NCI-H2227 treated with DMSO at 0.1 percent for 48 hours (cell line): ENCODE measurements around the gene ROPN1.

ENCODE experiments used
- DNase-seq: peaks from one replicate; lab custom pipeline; 2025; lab: John Stamatoyannopoulos, UW

The ROPN1 gene

DNA sequence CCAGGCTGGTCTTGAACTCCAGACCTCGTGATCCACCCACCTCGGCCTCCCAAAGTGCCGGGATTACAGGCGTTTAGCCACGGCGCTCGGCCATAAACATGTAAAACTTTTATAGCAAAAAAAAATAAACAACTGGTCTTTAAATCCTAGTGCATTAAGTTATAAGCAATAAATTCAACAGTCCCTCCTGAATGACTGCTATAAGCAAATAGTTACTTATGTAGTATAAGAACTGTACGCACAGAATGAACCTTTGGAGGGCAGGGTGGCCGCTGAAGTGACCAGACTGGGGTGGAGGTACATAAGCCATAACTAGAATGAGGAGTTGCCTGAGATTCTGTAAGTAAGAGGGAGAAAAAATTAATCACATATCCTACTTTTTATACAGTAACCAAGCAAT lies 43.5 kb downstream of the ROPN1 start:
- DNase-seq = no peak

DNA sequence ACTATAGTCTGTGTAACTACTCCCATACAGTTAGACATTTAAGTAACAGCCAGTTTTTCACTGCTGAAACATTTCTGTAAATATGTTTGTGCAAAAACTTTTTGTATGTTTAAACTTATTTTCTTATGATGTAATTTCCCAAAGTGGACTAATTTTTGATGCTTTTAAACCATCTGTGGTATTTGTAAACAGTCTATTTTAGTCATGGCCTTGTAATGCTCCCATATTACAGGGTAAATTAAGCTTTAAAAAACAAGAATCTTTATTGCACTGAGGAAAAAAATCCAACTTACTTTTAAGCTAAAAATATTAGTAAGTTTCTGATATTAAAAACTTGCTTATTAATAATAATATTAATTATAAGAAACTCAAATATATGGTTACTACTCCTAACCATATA lies 44.4 kb downstream of the ROPN1 start:
- DNase-seq = no peak

DNA sequence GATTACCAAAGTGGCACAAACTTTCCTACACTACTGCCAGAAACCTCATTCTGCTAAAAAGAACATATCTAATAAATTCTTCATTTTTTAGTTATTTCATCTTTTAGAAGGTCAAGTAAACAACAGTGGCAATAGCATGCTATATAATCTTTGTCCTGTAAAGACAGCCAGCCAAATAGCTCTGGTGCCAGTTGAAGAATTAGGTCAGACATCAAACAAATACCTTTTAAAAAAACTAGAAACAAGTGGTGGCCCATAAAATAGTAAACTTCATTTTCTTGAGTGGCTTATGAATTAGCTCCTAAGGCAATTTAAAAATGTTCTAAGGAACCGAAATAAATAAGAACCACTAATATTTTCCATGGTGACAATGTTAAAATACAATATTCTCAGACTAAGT lies 50.4 kb downstream of the ROPN1 start:
- DNase-seq = no peak

DNA sequence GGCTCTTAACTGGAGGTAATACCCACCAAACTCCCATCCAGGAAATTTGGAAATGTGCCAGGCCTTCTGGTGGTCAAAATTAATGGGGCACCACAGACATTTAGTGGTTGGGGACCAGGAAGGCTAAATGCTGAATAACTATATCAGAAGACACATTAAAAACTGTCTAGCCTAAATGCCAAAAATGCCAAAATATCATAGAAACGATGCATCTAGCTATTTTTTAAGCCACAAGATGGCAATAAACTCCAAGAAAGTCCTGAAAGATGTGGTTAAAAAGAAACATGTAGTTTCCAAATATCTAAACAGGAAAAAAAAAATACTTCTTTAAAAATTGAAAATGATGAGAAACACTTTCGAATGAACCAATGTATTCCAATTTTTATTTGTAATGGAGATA lies 50.8 kb downstream of the ROPN1 start:
- DNase-seq = no peak

DNA sequence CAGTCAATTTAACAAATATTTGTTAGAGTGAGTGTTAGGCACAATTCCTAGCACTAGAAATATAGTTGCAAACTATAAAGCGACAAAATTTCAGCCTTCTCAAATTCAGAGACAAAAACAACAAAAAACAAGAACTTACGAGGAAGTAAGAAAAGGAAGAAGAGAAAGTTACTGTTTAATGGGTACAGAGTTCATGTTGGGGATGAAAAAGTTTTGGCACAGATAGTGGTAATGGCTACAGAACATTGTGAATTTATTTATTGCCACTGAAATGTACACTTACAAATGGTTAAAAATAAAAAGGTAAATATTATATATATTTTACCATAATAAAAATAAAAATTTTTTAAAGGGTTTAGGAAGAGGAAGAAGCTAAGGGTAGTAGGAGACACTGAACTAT lies 52.2 kb downstream of the ROPN1 start:
- no peak for DNase-seq

DNA sequence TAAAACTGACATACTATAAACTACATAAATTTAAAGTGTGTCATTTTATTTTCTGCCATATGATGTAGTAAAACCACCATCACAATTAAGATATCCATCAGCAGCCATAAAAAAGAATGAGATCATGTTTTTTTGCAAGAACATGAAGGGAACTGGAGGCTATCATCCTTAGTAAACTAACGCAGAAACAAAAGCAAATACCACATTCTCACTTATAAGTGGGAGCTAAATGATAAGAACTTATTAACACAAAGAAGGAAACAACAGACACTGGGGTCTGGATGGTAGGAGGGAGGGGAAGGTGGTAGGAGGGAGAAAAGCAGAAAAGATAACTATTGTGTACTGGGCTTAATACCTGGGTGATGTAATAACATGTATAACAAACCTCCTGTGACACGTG lies 55.5 kb downstream of the ROPN1 start:
- DNase-seq = no peak

DNA sequence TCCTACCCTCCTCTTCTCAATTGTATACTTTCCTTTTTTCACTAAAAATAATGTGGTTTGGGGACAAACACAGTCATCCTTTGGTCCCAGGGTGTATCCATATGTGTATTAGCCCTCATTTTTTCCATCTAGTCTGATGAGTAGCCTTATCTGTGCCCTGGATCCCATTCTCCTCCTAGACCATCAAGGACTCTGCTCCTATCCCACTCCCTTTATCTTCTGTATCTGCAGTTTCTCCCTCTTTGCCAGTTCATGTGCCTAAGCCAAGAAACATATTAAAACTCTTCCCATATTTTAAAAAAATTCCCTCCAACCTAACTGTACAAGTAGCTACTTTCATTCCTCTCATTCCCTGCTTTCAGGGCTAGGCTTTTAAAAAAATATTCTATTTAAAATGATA lies 56.1 kb downstream of the ROPN1 start:
- no peak for DNase-seq

DNA sequence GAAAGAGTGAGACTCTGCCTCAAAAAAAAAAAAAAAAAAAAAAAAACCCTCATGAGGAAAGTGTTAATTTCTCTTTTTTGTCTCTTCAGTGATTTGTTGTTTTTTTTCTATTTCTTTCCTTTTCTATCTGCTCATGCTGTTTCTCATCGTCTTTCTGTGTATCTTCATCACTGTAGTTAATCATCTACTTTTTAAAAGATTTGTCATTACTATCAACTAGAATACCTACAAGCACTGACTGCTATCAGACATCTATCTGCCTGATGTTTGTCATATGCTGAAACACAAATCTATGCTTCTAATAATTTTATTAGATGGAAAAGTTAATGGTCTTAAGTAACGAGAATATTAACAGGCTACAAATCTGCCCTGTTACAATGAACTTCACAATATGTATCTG lies 57.7 kb downstream of the ROPN1 start:
- no peak for DNase-seq

DNA sequence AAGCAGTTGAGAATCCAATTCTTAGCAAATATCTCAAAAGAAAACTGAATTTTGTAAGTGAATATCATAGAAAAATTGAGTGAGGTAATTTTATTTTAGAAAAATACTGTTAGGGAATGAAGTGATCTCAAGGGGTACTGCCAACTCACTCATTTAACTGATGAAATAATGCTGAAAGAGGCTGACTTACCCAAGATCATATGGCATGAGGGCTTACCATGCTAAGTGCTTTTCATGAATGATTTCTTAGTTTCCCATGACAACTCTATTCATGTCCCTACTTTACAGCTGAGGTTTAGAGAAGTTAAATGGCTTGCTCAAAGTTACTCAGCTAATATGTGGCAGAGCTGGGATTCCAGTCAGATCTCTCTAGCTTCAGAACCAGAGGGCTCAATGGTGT lies 61.5 kb downstream of the ROPN1 start:
- DNase-seq = no peak

DNA sequence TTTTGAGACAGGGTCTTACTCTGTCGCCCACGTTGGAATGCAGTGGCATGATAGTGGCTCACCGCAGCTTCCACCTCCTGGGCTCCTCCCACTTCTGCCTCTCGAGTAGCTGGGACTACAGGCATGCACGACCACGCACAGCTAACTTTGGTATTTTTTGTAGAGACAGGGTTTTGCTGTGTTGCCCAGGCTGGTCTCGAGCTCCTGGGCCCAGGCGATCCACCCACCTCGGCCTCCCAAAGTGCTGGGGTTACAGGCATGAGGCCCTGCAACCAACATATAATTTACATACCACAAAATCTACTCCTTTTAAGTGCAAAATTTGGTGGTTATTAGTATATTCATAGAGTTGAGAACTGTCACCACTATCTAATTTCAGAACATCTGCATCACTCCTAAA lies 62.6 kb downstream of the ROPN1 start:
- DNase-seq = no peak

DNA sequence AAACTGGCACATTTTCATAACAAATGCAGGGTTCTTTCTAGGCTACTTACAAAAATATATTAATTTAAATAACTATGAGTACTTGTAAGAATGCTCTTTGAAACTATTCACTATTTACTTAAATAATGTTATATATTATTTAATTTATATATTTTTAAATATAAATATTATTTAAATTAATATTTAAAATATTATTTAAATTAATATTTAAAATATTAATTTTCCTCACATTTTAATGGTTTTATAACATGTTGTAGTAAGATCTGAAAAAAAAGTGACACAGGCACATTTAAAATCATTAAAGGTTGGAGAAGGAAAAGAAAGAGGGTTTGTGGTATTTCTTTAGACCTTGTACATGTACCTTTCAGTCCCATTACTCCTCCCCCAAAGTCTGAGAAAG lies 65.5 kb downstream of the ROPN1 start:
- DNase-seq = no peak

DNA sequence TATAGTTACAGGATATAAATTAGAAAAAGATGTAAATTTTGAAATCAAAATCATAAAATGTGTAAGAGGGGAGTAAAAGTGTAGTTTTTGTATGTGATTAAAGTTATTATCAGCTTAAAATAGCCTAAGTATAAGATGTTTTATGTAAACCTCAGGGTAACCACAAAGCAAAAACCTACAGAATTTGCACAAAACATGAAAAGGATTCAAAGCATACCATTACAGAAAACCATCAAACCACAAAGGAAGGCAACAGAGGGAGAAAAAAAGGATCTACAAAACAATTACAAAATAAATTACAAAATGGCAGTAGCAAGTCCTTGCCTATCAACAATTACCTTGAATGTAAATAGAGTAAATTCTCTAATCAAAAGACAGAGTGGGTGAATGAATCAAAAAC lies 71.1 kb downstream of the ROPN1 start:
- no peak for DNase-seq

DNA sequence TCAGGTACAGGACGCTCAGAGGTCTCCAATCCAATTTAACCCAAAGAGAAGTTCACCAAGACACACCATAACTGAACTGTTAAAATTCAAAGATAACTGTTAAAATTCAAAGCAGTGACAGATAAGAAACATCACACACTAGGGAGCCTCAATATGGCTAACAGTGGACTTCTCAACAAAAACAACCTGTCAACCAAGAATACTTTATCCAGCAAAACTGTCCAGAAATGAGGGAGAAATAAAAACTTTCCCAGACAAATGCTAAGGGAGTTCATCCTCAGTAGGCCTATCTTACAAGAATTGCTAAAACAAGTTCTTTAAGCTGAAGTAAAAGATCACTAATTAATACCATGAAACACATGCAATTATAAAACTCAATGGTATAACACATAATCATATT lies 71.5 kb downstream of the ROPN1 start:
- no peak for DNase-seq

DNA sequence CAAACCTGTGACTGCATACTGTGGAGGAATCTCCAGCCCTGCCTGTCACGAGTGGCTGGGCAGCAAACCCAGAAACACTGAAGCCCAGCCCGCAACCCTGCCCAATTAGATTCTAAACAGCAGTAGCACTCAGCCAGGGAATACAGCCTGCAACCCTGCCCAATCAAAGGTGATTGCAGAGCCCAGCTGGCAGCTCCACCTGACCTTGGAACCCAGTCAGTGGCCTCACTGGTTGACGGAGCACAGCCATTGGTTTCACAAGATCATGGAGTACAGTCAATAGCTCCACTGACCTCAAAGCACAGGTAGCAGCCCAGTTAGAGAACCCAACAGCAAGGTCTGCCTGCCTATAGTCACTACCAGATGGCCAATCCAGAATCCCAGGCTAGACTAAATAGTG lies 72.6 kb downstream of the ROPN1 start:
- no peak for DNase-seq
